Nephron progenitor cell (in vitro differentiated cells): Measurements from ENCODE around the gene TEX10.
A peak's percentile ranks its signal among the peaks of the same experiment; 100 is the strongest.

Source experiments
- DNase-seq: peaks from one replicate; pipeline ENCODE4 v3.0.0; 2021
- H3K27ac Mint-ChIP-seq: 2 replicates; pipeline ENCODE4 v1.8.0; 2021; ENCODE audit warnings: mild to moderate bottlenecking, moderate library complexity, mixed read lengths
- H3K27me3 Mint-ChIP-seq: 2 replicates; pipeline ENCODE4 v1.8.0; 2021; ENCODE audit warnings: mild to moderate bottlenecking, low read depth, mixed read lengths; ENCODE audit not compliant: poor library complexity
- H3K36me3 Mint-ChIP-seq: 2 replicates; pipeline ENCODE4 v1.8.0; 2021; ENCODE audit warnings: low read depth, mixed read lengths
- H3K4me1 Mint-ChIP-seq: 2 replicates; pipeline ENCODE4 v1.8.0; 2021; ENCODE audit warnings: mixed read lengths
- H3K4me3 Mint-ChIP-seq: 2 replicates; pipeline ENCODE4 v1.8.0; 2021; ENCODE audit warnings: mild to moderate bottlenecking, moderate library complexity, mixed read lengths
- H3K9me3 Mint-ChIP-seq: 2 replicates; pipeline ENCODE4 v1.8.0; 2021; ENCODE audit warnings: mild to moderate bottlenecking, moderate library complexity, mixed read lengths
- TF ChIP-seq, protein P1 (sequence below): fragments of 200-600 bp; sonication (generic); IDR thresholded peaks from 2 replicates; pipeline ENCODE4 v1.5.0; 2021; ENCODE audit warnings: antibody characterized with exemption

TEX10 gene

DNA sequence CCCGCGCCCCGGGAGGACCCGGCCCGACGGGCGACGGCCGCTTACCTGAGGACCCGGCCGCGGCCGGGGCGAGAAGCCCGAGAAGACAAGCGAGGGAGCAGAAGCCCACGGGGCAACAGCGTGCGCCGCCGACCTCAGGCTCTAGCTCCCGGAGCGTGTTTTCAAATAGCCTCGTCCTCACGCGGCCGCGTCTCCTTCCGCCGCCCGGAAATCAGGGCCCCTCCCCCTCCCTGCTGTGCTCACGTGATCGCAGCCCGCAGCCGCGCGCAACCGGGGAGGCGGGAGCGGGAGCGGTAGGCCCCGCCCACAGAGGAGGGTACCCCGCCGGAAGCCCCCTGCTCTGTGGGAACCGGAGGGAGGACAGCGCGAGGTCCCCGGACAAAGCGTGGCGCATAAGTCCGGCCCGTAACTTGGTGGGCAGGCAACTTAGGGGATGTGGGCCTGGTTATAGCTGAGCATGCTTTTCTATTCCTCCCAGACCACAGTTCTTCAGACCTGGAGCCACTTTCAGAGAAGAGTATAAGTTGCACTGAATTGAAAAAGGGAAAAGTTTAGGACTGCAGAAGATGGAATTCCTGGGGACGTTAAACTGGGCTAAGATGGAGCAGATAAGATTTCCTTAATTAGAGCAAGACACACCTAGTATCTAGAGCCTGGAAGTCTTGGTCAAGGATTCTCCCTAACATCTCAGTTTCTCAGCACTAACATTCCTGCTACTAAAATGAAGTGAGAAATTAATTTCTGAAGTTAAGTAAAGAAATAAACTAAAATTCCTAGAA is at the start of gene TEX10:
TSS of gene TEX10 (minus strand) at position 216 of the 779 bp plus-strand sequence. CDS start 3,579 bp downstream, outside the sequence.
- peaks cover 3% of the 10 kb centered on the region for H3K27me3 Mint-ChIP-seq
- H3K4me3 Mint-ChIP-seq = peak within 1 kb of the TSS; percentile 94
- TF ChIP-seq, protein P1, sequence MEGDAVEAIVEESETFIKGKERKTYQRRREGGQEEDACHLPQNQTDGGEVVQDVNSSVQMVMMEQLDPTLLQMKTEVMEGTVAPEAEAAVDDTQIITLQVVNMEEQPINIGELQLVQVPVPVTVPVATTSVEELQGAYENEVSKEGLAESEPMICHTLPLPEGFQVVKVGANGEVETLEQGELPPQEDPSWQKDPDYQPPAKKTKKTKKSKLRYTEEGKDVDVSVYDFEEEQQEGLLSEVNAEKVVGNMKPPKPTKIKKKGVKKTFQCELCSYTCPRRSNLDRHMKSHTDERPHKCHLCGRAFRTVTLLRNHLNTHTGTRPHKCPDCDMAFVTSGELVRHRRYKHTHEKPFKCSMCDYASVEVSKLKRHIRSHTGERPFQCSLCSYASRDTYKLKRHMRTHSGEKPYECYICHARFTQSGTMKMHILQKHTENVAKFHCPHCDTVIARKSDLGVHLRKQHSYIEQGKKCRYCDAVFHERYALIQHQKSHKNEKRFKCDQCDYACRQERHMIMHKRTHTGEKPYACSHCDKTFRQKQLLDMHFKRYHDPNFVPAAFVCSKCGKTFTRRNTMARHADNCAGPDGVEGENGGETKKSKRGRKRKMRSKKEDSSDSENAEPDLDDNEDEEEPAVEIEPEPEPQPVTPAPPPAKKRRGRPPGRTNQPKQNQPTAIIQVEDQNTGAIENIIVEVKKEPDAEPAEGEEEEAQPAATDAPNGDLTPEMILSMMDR = no peak
- peaks cover 64% of the 10 kb centered on the region for H3K36me3 Mint-ChIP-seq
- DNase-seq = peak; percentile 94
- peaks cover 50% of the 10 kb centered on the region for H3K4me1 Mint-ChIP-seq
- H3K9me3 Mint-ChIP-seq = peaks cover 38% of the 10 kb centered on the region
- H3K27ac Mint-ChIP-seq = peak within 1 kb of the TSS; percentile 92

DNA sequence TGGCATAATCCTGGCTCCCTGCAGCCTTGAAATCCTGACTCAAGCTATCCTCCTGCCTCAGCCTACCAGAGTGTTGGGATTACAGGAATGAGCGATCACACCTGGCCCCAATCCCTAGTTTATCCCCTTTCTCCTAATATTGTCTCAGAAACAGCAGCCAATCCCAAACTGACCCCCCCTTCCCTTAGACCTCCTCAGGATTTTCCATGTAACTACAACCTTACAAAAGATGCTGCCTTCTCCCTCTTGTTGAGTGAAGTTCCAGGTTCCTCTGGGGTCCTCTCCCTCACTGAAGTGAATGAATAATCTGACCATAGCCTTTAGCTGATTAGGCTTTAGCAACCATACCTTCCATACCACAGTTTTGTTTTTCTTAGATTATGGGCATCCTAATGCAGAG is 48.3 kb upstream of the TEX10 start:
- H3K9me3 Mint-ChIP-seq = peaks cover 7% of the 10 kb centered on the region
- peak overlapping the region; percentile 18 for H3K27ac Mint-ChIP-seq
- no peaks in the 10 kb centered on the region for H3K4me1 Mint-ChIP-seq
- TF ChIP-seq, protein P1 = no peak
- peaks cover 8% of the 10 kb centered on the region for H3K27me3 Mint-ChIP-seq
- H3K4me3 Mint-ChIP-seq = no peak overlapping the region
- DNase-seq = no peak
- no peaks in the 10 kb centered on the region for H3K36me3 Mint-ChIP-seq

DNA sequence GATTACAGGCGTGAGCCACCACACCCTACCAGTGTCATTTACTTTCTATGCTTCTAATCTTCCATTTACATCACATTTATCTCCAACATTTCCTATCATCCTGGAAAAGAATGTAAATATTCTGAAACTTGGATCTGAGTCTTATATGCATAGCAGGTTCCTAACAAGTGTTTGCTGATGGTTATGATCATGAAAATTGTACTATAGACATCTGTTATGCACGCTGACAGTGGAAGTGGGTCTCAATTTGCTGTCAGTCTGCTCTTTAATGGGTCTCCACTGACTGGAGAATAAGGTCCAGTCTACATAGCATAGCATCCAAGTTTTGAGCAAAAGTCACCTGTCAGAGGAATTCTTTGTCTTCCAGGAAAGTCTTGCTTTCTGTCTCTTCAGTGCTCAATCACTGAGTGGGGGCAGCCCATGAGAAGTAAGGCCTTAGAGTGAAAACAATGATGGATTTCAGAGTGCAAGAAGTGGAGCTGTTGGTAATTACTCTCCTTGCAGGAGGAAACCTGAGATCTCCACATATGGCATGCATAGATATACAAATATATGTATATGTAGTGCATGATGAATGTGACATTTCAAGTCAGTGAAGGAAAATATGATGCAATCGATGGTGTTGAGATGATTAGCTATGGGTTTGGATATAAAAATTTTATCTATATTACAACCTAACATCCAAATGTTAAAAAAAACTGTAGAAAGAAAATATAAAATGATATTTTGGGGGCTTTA is 45.0 kb upstream of the TEX10 start:
- no peak for DNase-seq
- Mint-ChIP-seq H3K27me3 (peaks cover 5% of the 10 kb centered on the region), H3K36me3 (peaks cover 25% of the 10 kb centered on the region), H3K4me3 (no peak overlapping the region), H3K9me3 (peaks cover 15% of the 10 kb centered on the region), H3K4me1 (no peaks in the 10 kb centered on the region), H3K27ac (no peak overlapping the region)
- TF ChIP-seq, protein P1 = no peak

DNA sequence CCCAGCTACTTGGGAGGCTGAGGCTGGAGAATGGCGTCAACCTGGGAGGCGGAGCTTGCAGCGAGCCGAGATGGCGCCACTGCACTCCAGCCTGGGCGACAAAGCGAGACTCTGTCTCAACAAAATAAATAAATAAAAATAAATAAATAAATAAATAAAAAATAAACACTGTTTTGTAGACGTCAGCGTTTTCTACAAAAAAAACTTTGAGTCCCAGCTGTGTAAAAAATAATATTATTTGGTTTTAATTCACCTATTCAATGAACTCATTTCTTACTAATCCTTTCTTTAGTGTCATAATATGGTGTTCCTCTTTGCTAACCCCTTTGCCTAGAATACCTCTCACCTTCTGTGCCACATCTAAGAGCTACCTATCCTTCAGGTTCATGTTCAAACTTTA is 44.0 kb upstream of the TEX10 start:
- H3K27me3 Mint-ChIP-seq = peaks cover 4% of the 10 kb centered on the region
- DNase-seq = no peak
- peaks cover 21% of the 10 kb centered on the region for H3K9me3 Mint-ChIP-seq
- no peak overlapping the region for H3K27ac Mint-ChIP-seq
- TF ChIP-seq, protein P1 = no peak
- H3K4me1 Mint-ChIP-seq = no peaks in the 10 kb centered on the region
- peaks cover 32% of the 10 kb centered on the region for H3K36me3 Mint-ChIP-seq
- H3K4me3 Mint-ChIP-seq = no peak overlapping the region

DNA sequence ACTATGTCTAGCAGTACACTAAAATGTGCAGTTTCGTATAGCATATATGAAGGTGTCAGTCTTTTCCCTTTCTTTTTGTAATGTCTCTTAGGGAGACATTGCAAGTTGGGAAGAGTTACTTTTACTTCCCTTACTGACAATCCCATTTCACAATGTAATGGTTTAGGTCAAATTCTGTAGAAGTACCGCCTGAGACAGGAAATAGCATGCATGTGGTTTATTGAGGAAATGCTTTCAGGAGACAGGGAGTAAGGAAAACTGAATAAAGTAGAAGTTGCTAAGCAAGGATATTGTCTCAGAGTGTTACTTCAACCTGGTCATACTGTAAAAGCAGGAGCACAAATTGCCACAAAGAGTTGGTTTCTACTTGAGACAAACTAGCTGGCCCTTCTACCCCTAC is 42.1 kb upstream of the TEX10 start:
- TF ChIP-seq, protein P1 = no peak
- H3K27me3 Mint-ChIP-seq = peaks cover 4% of the 10 kb centered on the region
- peaks cover 45% of the 10 kb centered on the region for H3K36me3 Mint-ChIP-seq
- DNase-seq = no peak
- peaks cover 25% of the 10 kb centered on the region for H3K9me3 Mint-ChIP-seq
- H3K27ac Mint-ChIP-seq = no peak overlapping the region
- no peak overlapping the region for H3K4me3 Mint-ChIP-seq
- H3K4me1 Mint-ChIP-seq = no peaks in the 10 kb centered on the region
